ENCODE results near the gene SQSTM1.
"Not testable (repeated sequence)": the region's sequence is repeated elsewhere in the genome, so short reads cannot be mapped to it uniquely, and the experiment has no call there.

SQSTM1 gene

DNA sequence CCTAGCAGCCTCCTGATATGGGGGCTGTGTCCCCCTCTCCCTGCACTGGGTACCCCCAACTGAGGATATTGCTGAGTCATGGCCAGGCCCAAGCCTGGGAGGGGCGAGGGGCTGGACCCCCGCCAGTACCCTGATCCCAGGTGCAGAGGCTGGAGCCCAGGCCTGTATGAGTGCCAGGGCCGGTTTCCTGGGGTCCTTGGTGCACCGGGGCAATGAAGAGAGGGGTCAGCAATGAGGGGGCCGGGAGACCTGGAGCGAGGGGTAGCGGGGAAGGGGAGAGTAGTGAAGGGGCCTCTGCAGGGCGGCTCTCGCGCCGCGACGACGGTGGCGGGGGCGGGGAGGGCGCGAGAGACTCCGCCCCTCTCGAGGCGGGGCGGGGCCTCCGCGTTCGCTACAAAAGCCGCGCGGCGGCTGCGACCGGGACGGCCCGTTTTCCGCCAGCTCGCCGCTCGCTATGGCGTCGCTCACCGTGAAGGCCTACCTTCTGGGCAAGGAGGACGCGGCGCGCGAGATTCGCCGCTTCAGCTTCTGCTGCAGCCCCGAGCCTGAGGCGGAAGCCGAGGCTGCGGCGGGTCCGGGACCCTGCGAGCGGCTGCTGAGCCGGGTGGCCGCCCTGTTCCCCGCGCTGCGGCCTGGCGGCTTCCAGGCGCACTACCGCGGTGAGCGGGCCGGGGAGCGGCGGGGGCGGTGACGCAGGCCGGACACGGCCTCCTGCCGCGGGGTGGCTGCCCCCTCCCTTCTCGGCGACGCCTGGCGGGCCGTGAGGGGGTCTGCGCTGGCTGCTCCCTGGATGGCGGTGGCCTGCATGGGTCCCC lies at the start of gene SQSTM1:
TSS of gene SQSTM1 (plus strand) at position 423 of the 815 bp plus-strand sequence. CDS start at position 455, 32 bp downstream.
- peak; percentile 76 for DNase-seq (ENCODE audit: low spot score)

- DNase-seq (ENCODE audit: low spot score): no peak
Measured at GRCh38 chr5:179771311-179771895, 49.3 kb upstream of the SQSTM1 start.

DNA sequence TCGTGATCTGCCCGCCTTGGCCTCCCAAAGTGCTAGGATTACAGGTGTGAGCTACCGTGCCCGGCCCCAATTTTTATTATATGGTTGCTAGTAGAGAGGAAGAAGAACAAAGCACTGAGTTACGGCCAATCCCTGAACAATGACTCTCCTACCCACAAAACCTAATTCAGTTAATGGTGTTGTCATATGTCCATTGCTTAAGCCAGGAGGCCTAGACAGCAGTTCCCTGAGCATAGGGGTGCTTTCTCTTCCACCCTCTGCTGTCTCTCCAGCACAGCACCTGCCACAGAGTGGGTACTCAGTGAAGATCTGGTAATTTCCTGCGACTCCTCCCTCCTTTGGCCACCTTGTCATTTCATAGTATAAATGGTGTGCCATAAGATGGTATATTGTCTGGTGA lies 48.4 kb upstream of the SQSTM1 start:
- DNase-seq (ENCODE audit: low spot score): no peak

DNA sequence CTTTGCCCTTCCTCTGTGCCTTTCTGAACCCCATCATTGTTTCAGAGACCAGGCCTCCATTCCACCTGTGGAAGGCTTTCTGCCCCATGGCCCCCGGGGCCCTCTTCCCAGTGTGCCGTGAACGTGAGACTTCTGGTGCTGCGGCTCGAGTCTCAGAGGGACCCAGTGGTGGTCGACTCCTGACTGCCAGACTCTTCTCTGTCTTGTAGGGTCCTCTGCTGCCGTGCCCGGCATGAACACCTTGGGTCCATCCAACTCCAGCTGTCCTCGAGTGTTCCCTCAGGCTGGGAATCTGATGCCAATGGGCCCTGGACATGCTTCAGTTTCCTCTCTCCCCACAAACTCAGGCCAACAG lies 47.0 kb upstream of the SQSTM1 start:
- no peak for DNase-seq (ENCODE audit: low spot score)

DNA sequence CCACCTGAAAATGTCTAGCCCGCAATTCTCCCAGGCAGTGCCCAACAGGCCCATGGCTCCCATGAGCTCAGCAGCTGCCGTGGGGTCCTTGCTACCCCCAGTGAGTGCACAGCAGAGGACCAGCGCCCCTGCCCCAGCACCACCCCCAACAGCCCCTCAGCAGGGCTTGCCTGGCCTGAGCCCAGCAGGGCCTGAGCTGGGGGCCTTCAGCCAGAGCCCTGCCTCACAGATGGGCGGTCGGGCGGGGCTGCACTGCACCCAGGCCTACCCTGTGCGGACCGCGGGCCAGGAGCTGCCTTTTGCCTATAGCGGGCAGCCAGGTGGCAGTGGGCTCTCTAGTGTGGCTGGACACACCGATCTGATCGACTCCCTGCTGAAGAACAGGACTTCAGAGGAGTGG lies 46.3 kb upstream of the SQSTM1 start:
- DNase-seq (ENCODE audit: low spot score): no peak

DNA sequence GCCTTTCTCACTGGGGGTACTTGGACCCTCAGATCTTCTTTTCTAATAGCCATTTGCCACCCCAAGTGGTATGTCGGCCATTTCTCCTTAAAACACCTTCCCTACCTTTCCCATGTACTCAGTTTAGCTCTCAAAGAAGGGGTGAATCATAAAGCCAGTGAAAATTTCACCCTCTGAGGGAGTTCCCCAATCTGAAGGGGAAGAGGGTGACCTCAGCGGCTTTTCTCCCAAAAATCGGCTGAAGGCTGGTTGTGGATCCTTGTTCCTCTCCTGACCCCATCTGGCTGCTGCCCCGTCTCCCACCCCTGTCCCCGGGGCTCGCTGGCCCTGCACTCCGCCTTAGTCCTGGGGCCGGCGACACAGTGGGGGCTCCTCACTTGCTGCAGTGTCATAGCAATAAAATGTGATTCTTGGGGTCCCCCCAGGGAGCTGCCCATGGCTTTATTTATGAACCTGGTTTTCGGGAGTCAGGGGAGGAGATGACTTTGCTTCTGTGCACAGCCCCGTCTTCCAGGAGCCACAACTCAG lies 44.2 kb upstream of the SQSTM1 start:
- DNase-seq (ENCODE audit: low spot score): no peak

- DNase-seq (ENCODE audit: low spot score): no peak
Measured at GRCh38 chr5:179777456-179777855, 43.2 kb upstream of the SQSTM1 start.

DNA sequence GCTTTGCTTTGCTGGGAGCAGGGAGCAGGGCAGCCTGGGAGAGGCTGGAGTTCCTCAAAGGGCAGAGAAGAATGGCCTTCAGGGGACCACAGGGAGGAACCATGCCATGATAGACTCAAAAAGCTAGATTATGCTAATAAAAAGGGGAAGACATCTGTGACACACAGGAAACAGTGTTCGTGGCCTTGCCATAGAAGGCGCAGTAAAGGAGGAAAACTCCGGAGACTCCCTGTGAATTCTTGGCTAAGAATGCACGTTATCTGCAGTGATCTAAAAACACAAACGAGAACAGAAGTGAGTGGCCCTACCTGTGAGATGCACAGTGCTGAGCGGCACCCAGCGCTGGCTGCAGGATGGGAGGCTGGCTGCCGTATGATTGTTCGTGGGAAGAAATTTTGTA lies 42.8 kb upstream of the SQSTM1 start:
- no peak for DNase-seq (ENCODE audit: low spot score)

DNA sequence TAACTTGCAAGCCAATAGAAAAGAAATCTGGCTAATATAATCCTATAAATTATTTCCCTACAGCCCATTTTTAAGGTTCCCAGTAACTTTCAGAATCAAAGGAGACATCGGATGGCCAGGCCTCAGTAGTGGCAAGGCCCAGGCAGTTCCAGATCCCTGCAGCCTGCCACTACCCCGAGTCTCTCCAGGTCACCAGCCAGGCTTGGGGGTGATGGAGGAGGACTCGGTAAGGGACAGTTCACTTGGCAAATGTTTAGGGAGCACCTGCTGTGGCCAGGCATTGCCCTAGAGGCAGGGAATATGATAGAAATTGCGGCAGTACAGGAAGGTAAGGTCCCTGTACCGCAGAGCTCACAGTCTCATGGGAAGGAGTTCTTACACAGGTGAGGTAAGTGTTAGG lies 42.1 kb upstream of the SQSTM1 start:
- DNase-seq (ENCODE audit: low spot score): no peak

- DNase-seq (ENCODE audit: low spot score): no peak
Measured at GRCh38 chr5:179779826-179780225, 40.9 kb upstream of the SQSTM1 start.

- DNase-seq (ENCODE audit: low spot score): no peak
Measured at GRCh38 chr5:179780362-179780761, 40.3 kb upstream of the SQSTM1 start.

DNA sequence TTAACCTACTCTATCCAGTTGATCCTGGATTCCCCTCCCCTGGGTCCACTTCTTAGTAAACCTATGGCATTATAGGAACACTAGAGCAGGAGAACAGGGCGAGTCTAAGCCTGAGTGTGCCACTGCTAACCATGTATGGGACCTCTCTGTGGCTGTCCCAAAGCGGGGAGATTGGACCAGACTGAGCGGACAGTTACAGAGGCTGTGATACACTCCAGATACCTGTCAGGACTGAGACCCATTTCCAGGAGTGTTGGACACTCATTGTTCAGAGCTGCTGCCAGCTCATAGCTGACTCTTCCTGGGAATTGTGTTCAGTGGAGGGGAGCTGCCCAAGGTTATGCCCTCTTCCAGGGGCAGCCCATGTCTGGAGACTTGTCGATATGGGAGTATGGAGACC lies 38.9 kb upstream of the SQSTM1 start:
- no peak for DNase-seq (ENCODE audit: low spot score)

GRCh38 chr5:179783128-179783527 lies 37.6 kb upstream of the SQSTM1 start:
- no peak for DNase-seq (ENCODE audit: low spot score)

GRCh38 chr5:179786861-179787260 lies 33.8 kb upstream of the SQSTM1 start:
- no peak for DNase-seq (ENCODE audit: low spot score)

DNA sequence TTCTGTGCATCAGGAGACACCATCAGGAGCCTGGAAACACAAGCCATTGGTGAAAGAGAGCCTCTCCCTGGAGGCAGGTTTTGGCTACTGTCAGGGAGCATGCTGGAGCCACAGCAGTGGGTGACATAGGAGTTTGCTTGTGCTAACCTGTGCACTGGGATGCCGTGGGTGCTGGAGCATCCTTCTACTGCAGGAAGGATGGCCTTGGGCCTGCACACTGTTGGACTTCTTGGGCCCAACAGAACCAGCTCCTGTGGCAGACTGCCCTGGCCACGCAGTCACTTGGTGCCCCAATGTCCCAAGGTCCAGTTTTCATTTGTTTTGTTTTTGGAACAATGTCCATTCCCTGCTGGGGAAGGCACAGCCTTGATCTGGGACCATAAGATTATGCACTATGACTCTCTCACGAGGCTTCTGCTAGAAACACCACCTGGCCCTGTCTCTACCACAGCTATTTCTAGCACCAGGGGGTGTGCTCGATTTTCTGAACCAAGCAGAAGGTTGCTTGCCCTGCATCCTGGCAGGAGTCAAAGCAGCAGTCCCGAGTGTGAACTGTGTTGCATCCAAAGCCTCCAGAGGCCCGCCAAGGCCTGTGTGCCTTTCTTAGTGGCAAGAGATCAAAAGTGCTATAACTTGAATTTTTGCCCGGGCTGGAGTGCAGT lies 32.4 kb upstream of the SQSTM1 start:
- DNase-seq (ENCODE audit: low spot score): no peak

- DNase-seq (ENCODE audit: low spot score): not testable (repeated sequence)
Measured at GRCh38 chr5:179789278-179789677, 31.4 kb upstream of the SQSTM1 start.

DNA sequence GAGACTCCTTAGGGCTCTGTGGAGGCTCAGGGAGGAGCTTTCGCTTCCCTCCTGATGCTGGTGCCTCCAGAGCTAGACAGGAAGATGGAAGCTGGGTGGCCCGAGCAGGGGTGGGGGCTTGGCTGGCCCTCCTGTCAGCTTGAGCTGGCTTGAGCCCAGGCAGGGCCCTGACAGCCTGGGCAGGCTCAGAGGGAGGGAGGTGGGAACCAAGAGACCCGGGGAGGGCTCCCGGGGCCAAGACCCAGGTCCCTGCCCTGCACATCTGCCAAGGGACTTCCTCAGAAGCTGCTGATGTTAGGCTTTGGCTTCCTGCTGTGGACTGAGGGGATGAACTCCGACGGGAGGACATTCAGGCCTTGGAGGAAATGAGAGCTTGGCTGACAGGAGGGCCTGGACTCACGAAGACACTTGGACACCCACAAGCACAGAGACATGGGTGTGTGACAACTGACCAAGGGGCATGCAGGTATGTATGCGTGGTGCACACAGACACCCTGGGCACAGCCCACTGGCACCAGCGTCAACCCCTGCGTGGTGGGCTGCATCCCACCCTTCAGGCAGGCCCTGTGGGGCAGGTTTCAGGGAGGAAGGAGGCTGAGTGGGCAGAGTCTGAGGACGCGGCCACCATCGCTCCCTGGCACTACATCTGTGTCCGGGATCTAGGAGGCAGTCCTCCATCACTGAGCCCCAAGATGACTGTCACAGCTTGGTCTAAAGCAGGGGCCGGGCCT lies 28.7 kb upstream of the SQSTM1 start:
- no peak for DNase-seq (ENCODE audit: low spot score)

DNA sequence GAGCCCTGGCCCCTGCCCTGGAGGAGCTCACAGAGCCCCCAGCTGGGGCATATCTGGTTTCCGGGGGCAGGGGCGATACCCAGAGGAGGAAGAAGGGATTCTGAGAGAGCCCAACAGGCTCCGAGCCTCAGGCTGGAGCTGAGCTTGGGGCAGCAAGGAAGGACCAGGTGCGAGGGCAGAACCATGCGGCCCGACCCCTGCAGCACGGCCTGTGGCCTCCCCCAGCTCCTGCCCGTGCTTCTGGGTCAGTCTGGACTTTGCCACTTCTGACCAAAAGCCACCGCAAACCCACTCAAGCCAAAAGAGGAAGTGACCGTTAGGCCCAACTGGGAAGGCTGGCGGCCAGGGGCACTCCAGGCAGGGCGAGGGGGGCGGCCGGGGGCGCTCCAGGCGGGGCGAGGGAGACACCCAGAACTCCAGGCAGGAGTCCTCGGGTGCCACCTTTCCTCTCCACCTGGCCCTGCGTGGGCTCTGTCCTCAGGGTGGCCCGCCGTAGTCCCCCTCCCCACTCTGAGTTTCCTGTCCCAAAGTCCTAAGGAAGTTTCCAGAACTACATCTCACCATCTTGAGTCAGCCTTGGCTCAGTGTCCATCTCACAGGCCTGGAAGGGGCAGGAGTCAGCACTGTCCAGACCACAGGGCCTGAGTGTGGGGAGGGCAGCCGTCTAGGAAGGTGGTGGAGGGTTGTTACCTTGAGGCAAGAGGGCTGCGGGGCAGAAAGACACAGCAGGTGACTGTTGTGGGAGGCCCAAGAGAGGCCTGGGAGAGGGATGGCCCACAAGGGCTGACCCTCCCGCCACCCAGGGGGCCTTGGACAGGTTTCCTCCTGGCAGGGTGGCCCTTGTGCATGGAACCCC lies 27.9 kb upstream of the SQSTM1 start:
- no peak for DNase-seq (ENCODE audit: low spot score)

GRCh38 chr5:179793468-179794139 lies 27.1 kb upstream of the SQSTM1 start, which contains the start of gene LTC4S:
LTC4S (plus strand) TSS chr5:179793986; CDS start chr5:179794081, 95 bp downstream.
- peak; percentile 72 for DNase-seq (ENCODE audit: low spot score)

- no peak for DNase-seq (ENCODE audit: low spot score)
Measured at GRCh38 chr5:179794171-179794570, 26.5 kb upstream of the SQSTM1 start.

- DNase-seq (ENCODE audit: low spot score): no peak
Measured at GRCh38 chr5:179794575-179794974, 26.1 kb upstream of the SQSTM1 start.
